HG03469 (cell line): ENCODE data around the gene CD4.
A peak's percentile ranks its signal among the peaks of the same experiment; 100 is the strongest.
"Not testable (repeated sequence)": the region's sequence is repeated elsewhere in the genome, so short reads cannot be mapped to it uniquely, and the experiment has no call there.

Source experiments
- ATAC-seq: cut with Tn5 transposase; IDR thresholded peaks from one replicate; pipeline ENCODE4 v1.9.1; 2021; ENCODE audit warnings: mild to moderate bottlenecking, moderate library complexity, moderate number of reproducible peaks; ENCODE audit not compliant: unreplicated experiment

The CD4 gene

DNA sequence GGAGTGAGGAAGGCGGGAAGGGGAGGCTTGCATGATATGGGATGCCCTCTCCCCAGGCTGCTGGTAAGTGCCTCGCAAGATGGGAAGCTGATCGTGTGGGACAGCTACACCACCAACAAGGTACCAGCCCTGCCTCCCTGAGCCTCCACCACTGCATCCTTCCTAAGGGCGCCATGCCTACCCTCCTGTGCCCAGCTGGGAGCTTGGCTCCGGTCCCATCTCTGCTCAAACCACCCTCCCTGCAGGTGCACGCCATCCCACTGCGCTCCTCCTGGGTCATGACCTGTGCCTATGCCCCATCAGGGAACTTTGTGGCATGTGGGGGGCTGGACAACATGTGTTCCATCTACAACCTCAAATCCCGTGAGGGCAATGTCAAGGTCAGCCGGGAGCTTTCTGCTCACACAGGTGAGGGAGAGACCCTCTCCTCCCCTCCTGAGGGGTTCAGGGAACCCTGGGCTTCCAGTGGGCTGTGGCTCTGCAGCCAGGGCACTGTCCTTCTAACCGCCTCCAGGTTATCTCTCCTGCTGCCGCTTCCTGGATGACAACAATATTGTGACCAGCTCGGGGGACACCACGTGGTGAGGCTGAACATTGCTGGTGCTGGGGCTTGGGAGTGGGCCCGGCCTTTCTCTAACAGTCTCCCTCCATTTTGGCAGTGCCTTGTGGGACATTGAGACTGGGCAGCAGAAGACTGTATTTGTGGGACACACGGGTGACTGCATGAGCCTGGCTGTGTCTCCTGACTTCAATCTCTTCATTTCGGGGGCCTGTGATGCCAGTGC lies 54.0 kb downstream of the CD4 start:
- ATAC-seq, result no peak

DNA sequence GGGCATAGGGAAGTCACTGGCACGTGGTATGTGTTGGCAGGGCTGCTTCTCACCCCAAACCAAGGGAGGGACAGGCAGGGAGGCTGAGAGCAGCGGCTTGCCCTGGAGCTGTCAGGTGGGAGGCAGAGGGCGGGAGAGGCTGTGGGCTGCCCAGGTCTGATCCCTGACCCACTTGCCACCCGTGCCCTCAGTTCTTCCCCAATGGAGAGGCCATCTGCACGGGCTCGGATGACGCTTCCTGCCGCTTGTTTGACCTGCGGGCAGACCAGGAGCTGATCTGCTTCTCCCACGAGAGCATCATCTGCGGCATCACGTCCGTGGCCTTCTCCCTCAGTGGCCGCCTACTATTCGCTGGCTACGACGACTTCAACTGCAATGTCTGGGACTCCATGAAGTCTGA lies 56.1 kb downstream of the CD4 start:
- ATAC-seq, result no peak

DNA sequence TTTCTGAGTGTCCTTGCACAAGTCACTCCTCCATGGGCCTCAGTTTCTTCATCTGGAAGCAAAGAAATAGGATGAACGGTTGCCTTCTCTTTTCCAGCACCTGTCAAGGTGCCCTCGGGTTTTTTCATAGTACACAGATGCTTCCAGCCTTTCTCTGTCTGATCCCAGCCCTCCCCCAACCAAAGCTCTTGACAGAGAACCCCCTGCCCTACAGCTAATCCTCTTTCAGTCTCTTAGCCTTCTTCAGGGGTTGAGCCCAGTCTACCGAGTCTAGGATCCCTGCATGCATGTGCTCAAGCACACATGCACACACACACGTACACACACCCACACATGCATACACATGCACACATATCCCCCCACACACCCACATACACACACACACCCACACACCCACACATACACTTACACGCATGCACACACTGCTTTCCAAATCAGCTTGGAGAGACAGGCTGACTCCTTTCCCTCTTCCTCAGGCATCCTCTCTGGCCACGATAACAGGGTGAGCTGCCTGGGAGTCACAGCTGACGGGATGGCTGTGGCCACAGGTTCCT lies 57.1 kb downstream of the CD4 start:
- no peak for ATAC-seq

DNA sequence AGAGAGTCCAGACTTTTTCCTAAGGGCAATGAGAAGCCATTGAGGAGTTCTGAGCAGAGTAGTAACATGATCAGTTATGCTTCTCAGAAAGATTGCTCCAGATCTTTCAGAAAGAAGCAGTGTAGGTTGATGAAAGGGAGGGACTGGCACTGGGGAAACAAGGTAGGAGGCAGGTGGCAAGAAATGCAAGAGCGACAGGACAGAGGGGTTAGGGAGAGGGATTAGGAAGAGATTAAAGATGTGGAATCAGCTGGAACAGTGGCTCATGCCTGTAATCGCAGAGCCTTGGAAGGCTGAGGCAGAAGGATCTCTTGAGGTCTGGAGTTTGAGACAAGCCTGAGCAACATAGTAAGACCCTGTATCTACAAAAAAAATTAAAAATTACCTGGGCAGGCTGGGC lies 58.3 kb downstream of the CD4 start:
- no peak for ATAC-seq

DNA sequence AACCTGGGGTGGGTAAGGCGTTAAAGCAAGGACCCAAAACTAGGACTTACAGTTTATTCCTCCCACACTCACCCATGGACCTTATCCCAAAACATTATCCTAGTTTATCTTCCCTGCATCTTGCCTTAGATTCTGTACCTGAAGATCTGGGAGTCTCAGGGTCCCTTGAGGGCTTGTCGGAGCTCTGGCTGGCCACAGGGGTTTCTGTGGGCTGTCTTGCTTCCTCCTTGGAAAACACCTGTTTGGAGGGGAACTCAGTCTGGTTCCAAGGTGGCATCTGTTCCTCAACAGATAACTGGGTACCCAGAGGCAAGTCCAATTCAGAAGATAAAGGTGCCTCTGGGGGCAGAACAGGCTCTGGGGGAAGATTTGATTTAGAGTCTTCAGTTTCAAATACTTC lies 60.1 kb downstream of the CD4 start:
- ATAC-seq, result no peak

DNA sequence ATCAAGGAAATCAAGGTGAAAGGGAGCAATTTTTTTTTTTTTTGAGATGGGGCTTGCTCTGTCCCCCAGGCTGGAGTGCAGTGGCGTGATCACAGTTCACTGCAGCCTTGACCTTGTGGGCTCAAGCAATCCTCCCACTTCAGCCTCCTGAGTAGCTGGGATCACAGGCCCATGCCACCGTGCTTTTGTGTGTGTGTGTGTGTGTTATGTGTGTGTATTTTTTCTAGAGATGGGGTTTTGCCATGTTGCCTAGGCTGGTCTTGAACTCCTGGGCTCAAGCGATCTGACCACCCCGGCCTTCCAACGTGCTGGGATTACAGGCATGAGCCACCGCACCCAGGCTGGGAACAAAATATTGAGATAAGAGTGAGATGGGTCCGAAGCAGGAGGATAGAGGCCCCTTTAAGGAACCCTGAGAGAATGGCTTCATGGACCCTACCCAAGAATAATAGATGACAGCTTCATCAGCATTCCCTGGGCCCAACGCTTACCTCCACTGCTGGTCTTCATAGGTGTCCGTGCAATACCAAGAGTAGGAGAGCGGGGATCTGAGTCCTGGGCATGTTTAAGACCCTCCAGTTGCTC lies 60.7 kb downstream of the CD4 start:
- ATAC-seq, result no peak

DNA sequence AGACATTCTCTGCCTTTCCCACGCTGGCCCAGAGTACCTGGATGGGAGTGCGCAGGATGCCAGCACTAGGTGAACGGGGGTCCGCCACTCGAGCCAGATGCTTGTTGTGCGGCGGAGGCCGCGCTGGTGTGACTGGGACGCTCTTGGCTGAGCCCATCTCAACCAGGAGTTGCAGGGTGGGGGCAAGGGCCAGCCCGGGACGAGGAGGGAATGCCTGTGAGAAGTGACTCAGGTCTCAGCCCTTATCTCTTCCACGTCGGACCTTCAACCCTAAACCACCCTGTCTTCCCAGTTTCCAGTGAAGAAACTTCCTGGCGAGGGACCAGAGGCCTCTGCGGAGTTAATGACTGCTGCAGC lies 61.4 kb downstream of the CD4 start:
- no peak for ATAC-seq

DNA sequence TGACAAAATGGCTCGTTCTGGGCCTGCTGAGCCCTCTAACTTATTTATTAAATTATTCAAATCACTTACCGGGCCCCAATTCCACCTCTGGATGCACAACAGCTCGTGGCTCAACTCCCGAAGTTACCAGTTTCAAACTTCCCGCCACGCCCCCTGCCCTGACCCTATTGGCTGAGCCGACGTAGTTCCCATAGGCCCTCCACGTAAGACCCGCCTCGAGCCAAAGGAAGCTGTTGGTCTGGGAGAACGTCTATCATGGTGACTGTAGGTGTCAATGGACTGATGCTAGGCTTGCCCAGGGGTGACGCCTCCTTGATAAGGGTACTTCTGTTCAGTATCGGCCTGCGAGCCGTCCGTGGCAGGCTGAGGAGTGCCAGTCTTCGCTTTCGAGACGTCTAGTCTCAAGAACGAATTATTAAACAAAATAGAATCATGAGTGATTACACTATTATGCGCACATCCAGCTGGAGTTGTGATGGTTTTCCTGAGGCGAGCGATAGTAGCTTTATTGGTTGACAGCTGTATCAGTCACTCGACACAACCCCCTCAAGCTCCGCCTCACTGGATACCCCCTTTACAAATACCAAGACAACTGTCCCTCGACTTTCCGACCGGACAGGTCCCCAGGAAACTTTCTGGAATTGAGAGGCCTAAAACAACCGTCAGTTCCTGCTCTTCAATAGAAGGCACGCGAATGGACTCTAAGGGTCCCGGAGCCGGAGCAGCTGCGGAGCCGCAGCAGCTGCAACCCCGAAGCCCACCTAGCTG lies 62.0 kb downstream of the CD4 start, which contains the start of gene CDCA3:
CDCA3 (minus strand) TSS at position 134 of the 768 bp plus-strand sequence. CDS start 334 bp downstream, outside the sequence.
- peak; percentile 31 for ATAC-seq

DNA sequence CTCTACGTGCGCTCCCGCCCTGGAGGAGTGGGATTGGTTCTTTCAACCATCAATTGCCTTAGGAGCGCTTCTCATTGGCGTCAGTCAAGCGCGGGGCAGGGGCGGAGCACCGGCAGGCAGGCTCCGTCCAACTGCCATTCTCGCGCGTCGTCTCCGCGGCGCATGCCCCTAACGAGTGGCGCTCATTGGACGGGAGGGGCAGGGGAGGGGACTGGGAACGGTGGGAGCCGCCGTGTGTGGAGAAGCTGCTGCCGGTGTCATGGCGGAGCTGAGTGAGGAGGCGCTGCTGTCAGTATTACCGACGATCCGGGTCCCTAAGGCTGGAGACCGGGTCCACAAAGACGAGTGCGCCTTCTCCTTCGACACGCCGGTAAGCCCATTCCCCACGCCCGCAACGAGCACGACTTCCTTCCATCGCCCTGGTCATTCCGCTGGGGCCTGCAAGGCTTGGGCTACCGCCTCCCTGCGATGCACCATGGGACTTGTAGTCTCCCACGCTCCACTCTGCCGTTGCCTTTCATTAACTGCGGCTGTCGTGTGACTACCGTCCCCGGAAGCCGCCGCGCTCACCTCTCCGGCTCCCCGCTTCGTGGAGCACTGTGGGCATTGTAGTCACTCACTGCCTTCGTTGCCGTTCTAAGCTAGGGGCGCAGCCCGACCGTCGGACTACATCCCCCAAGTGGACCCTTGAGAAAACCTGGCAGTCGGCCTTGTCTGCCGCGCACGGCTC lies 62.8 kb downstream of the CD4 start, which contains the start of gene USP5:
USP5 (plus strand) TSS at position 230 of the 730 bp plus-strand sequence; CDS start at position 260, 30 bp downstream.
- peak; percentile 61 for ATAC-seq

DNA sequence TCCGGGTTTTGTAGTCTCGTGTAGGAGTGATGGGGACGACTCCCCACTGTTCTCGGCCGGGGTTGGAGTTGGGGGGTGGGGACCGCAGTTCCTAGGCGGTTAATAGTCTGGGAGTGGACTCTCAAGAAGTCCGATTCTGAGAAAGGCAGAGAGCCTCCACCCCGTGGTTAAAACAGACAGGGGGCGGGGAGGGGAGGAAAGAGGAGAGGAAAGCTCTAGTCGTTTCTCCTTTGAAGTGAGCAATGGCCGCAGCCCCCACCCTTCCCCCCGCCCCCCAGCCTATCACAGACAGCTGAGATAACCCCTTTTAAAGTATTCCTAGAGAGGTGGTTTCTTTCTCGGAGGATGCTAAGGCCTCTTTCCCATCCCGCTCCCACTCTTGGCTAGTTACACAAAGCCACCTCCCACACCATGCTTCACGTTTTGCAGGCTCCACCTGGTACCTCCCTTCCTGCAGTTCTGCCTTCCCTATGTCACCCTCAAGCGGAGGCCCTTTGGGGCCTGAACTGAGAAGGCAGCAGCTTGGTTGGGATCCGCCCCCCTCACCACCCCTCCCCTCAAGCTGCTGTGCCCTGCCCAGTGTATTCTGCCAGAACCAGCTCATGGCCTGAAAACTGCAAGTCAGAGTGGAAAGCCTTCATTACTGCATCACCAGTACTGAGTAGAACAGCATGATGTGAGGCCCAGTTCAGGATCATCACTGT lies 63.5 kb downstream of the CD4 start:
- no peak for ATAC-seq

DNA sequence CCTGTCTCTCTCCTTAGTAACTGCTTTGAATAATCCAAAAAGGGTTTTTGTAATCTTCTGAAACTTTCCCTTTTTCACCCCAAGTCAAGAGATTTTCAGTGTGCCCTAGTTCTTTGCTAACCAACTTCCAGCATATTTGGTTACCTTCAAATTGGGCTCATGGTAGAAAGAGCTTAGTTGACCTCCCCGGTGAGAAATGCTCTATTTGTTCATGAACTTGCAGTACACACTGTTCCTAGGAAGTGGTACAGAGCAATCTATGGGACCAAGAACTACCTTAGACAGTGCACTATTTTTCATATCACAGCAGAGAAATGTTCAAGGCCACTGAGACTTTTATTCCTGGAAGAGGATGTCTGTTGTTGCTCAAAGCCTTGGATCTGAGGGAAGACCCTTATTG lies 64.3 kb downstream of the CD4 start:
- ATAC-seq, result no peak

DNA sequence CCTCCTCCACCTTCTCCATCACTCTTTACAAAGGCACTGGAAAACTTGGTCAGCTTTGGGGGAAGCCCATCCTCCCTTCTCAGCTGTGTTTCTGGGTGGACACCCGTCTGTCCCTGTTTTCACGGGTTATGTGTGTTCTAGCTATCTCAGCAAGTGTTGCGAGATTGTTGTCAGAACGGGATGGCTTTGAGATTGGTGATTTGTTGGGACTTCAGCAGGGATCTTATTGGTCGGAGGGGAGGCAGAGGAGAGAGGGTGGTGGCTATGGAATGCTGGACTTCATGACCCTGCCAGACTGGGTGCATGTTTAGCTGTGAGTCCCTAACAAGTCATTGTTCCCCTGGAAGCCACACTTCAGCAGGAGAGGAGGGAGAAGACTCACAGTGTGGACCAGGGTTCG lies 64.7 kb downstream of the CD4 start:
- no peak for ATAC-seq

DNA sequence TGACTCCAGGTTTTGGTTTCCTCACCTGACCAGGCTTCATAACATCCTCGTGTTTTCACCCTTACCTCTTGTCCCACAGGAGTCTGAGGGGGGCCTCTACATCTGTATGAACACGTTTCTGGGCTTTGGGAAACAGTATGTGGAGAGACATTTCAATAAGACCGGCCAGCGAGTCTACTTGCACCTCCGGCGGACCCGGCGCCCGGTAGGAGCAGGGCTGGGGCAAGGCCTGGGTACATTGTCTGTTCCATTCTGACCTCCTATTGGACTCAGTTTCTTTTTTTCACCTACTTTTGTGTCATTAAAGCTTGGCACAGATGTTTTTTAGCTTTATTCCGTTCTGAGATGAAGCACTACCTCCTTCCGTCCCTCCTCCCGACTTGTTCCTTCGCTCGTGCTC lies 66.0 kb downstream of the CD4 start:
- no peak for ATAC-seq

DNA sequence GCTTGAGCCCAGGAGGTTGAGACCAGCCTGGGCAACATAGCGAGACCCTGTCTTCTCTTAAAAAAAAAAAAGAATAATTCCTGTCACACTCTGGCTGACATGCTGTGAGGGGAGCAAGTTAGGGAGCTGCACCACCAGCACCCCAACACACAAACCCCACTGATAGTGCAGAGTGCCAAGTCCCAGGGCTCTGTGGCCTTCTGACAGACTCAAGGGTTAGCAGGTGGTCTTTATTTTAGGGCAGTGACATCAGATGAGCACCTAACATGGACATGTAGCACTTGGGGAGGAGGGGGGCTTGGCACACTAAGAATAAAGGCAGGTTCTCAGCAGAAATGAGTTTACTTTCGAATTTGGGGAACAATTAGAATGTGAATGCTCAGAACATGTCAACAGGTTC lies 69.5 kb downstream of the CD4 start:
- ATAC-seq, result no peak

DNA sequence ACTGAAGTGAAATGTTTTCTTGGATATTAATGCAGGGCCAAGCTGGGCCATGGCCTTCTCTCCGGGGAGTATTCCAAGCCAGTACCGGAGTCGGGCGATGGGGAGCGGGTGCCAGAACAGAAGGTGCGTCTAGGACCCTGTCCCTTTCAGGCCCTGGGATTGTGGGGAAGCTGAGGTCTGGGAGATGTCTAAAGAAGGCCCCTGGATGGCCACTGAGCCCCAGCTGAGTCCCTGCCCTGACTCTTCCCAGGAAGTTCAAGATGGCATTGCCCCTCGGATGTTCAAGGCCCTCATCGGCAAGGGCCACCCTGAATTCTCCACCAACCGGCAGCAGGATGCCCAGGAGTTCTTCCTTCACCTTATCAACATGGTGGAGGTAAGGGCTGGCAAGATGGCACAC lies 70.8 kb downstream of the CD4 start:
- ATAC-seq, result no peak

DNA sequence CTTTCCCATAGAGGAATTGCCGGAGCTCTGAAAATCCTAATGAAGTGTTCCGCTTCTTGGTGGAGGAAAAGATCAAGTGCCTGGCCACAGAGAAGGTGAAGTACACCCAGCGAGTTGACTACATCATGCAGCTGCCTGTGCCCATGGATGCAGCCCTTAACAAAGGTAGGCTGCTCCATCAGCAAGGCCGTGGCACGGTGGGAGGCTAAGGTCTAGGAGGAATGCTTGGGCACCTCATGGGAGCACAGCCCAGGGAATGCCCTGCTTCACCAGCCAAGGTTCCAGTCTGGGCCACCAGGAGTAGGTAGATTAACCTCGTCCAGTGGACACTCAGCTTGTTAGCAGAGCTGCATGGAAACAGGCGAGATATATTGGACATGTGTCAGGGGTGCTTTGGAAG lies 71.6 kb downstream of the CD4 start:
- no peak for ATAC-seq

DNA sequence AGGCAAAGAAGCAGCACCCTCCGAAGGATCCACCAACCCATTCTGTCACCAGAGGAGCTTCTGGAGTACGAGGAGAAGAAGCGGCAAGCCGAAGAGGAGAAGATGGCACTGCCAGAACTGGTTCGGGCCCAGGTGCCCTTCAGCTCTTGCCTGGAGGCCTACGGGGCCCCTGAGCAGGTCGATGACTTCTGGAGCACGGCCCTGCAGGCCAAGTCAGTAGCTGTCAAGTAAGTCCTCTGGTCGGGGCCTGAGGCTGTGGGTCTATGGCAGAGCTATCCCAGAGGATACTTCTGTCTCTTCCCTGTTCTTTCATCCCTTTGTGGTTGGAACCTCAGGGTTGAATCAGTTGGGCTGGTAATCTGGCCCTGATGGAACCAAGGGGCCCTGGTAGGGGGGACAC lies 72.1 kb downstream of the CD4 start:
- no peak for ATAC-seq

DNA sequence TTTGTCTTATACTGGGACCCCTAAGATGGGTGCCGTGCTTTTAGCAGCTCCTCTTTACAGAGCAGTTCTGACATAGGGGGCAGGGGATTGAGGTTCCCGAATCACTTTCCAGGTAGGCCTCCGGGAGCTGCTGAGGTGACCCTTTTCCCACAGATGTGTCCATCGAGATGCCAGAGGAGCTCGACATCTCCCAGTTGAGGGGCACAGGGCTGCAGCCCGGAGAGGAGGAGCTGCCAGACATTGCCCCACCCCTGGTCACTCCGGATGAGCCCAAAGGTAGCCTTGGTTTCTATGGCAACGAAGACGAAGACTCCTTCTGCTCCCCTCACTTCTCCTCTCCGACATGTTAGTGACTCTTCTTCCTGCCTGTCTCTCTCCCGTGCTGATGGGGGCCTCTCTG lies 73.7 kb downstream of the CD4 start:
- ATAC-seq, result no peak

DNA sequence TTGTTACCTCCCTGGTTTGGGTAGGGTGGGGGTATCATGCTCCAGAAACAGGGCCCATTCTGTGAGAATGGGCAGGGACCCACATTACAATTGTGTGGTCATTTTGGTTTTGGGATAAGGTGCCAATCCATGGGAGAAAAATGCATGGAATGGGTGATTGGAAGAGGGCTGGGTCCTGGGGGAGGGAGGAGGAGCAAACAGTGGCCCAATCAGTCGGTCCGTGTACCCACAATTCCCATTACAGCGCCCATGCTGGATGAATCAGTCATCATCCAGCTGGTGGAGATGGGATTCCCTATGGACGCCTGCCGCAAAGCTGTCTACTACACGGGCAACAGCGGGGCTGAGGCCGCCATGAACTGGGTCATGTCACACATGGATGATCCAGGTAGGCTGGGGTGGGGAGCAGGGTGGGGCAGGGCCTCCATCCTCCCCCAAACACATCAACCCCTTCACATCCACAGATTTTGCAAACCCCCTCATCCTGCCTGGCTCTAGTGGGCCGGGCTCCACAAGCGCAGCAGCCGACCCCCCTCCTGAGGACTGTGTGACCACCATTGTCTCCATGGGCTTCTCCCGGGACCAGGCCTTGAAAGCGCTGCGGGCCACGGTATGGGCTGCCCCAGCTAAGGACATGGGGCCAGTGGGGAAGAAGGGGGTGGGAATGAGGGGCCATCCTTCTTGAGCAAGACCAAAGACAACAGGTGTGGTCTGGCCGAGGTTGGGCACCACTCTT lies 74.4 kb downstream of the CD4 start:
- ATAC-seq, result no peak

DNA sequence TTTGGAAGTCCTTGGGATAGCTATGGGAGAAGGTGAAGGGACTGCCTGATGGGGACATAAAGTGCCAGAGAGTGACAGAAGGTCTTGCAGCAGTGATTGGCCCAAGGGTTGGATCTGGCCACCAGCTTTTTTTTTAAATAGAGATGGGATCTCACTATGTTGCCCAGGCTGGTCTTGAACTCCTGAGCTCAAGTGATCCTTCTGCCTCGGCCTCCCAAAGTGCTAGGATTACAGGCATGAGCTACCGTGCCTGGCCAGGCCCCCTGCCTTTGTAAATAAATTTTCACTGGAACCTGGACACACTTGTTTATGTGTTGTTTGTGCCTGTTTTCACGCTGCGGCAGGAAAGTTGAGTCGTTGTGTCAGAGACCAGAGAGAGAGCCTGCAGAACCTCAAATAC lies 76.0 kb downstream of the CD4 start:
- not testable (repeated sequence) for ATAC-seq
